Testis (tissue), 3 donors: Measurements from ENCODE around the gene RUNX3. TPM values are rescaled to one million over a fixed set of nuclear protein-coding genes. Genes with fewer than 3 reads are reported as not detected.

Source experiments
- DNase-seq: peaks from one replicate; pipeline ENCODE4 v3.0.0-alpha.2; 2019
- H3K27ac ChIP-seq, 2 donors: fragments of 200-600 bp; sonication (generic); one replicate each; pipeline ENCODE4 v1.5.1; 2019
- H3K27me3 ChIP-seq: fragments of 200-600 bp; sonication (generic); one replicate; pipeline ENCODE4 v1.5.1; 2019
- H3K36me3 ChIP-seq: fragments of 200-600 bp; sonication (generic); one replicate; pipeline ENCODE4 v1.5.1; 2017; ENCODE audit warnings: low read depth; ENCODE audit errors: missing control alignments
- H3K4me1 ChIP-seq: fragments of 200-600 bp; sonication (generic); one replicate; pipeline ENCODE4 v1.5.1; 2019
- H3K4me3 ChIP-seq, 2 donors: fragments of 200-600 bp; sonication (generic); one replicate each; pipeline ENCODE4 v1.5.1; 2017 to 2019
- H3K9me3 ChIP-seq: fragments of 200-600 bp; sonication (generic); one replicate; pipeline ENCODE4 v1.5.1; 2017
- CTCF ChIP-seq, 3 experiments: fragments of 450-650 bp in 2 of 3; fragments of 200-600 bp in 1 of 3; sonication (generic) in 1 of 3; IDR thresholded peaks; one replicate each; pipeline ENCODE4 v1.5.1; 2016 to 2019; ENCODE audit warnings: antibody characterized with exemption in 3 of 3, mild to moderate bottlenecking in 2 of 3, moderate library complexity in 1 of 3
- POLR2A ChIP-seq: fragments of 450-650 bp; IDR thresholded peaks from one replicate; pipeline ENCODE4 v1.6.1; 2017; ENCODE audit warnings: antibody characterized with exemption, mild to moderate bottlenecking, moderate library complexity
- WGBS, 2 donors: methylation state at CpG; one replicate each; pipeline ENCODE4 v1.1.5; 2018; 5-methylcytosine and 5-hydroxymethylcytosine counted together
- intact Hi-C: fragments of 100-400 bp; cut with DNase I; formaldehyde crosslinking; loops from one replicate; pipeline ENCODE4 v1.15.1; 2023; ENCODE audit warnings: low total_unique reads
- polyA plus RNA-seq: library from polyadenylated mRNA; stranded (reverse); fragments of 350-450 nt; fragmentation: Illumina TruSeq; extraction: RNeasy Lipid Tissue Mini Kit (QIAGEN cat#74804); gene quantifications from one replicate; pipeline ENCODE4 v1.2.3, GENCODE V29; 2014; ENCODE audit warnings: low read depth, low replicate concordance; ENCODE audit not compliant: insufficient read depth
- total RNA-seq, 2 donors: library from RNA; depleted of rRNA; stranded (reverse); fragments of >200 nt; gene quantifications; one replicate each; pipeline ENCODE4 v1.2.3, GENCODE V29; 2016

RUNX3 gene
- total and polyA plus RNA-seq, 3 donors from 2014 or later = 5.1 to 6.4 (median 5.7) TPM

GRCh38 chr1:24942789-24943188, 12.7 kb upstream of the RUNX3 start:
- H3K36me3 ChIP-seq = no peaks in the 10 kb centered on the region
- intact Hi-C loops = no loop called here
- H3K4me1 ChIP-seq = no peaks in the 10 kb centered on the region
- H3K27ac ChIP-seq = no peak overlapping the region
- no peak for DNase-seq
- no peak for TF ChIP-seq POLR2A
- TF ChIP-seq CTCF (IDR thresholded peaks at IDR 0.05) = no peak
- WGBS, 2 donors = 86 to 91% methylated on average over 4 to 19 of the region's 19 CpGs
- H3K4me3 ChIP-seq = no peak overlapping the region
- no peaks in the 10 kb centered on the region for H3K9me3 ChIP-seq
- H3K27me3 ChIP-seq = no peaks in the 10 kb centered on the region

- no peak for TF ChIP-seq CTCF (IDR thresholded peaks at IDR 0.05)
- no peak for TF ChIP-seq POLR2A
- WGBS, 2 donors = 70 to 92% methylated on average over 3 to 4 of the region's 4 CpGs
- Histone ChIP-seq H3K4me3 (no peak overlapping the region), H3K27me3 (no peaks in the 10 kb centered on the region), H3K36me3 (no peaks in the 10 kb centered on the region), H3K9me3 (no peaks in the 10 kb centered on the region), H3K27ac (no peak overlapping the region), H3K4me1 (no peaks in the 10 kb centered on the region)
- intact Hi-C loops = no loop called here
- DNase-seq = no peak
Observed at GRCh38 chr1:24941564-24941963, 11.5 kb upstream of the RUNX3 start.

GRCh38 chr1:24940231-24940630, 10.2 kb upstream of the RUNX3 start:
- H3K27ac ChIP-seq = no peak overlapping the region
- H3K27me3 ChIP-seq = no peaks in the 10 kb centered on the region
- H3K9me3 ChIP-seq = no peaks in the 10 kb centered on the region
- no peaks in the 10 kb centered on the region for H3K36me3 ChIP-seq
- TF ChIP-seq POLR2A = no peak
- TF ChIP-seq CTCF (IDR thresholded peaks at IDR 0.05) = no peak
- H3K4me1 ChIP-seq = no peaks in the 10 kb centered on the region
- no peak overlapping the region for H3K4me3 ChIP-seq
- intact Hi-C loops = no loop called here
- WGBS, 2 donors = 89 to 90% methylated on average over 7 of the region's 7 CpGs
- no peak for DNase-seq

- WGBS, 2 donors = 82 to 95% methylated on average over 4 of the region's 4 CpGs
- TF ChIP-seq CTCF (IDR thresholded peaks at IDR 0.05) (no peak), POLR2A (no peak)
- intact Hi-C loops = no loop called here
Observed at GRCh38 chr1:24939675-24940193, 9.7 kb upstream of the RUNX3 start.

GRCh38 chr1:24939040-24939674, 9.1 kb upstream of the RUNX3 start:
- DNase-seq = no peak
- no peaks in the 10 kb centered on the region for H3K36me3 ChIP-seq
- no peaks in the 10 kb centered on the region for H3K9me3 ChIP-seq
- intact Hi-C loops = no loop called here
- TF ChIP-seq POLR2A (no peak), CTCF (IDR thresholded peaks at IDR 0.05) (no peak)
- H3K27ac ChIP-seq = no peak overlapping the region
- H3K4me3 ChIP-seq = no peak overlapping the region
- no peaks in the 10 kb centered on the region for H3K4me1 ChIP-seq
- 80 to 89% methylated on average over 5 to 6 of the region's 6 CpGs for WGBS, 2 donors
- H3K27me3 ChIP-seq = no peaks in the 10 kb centered on the region

More at GRCh38 chr1:24939675-24940193, 9.7 kb upstream of the RUNX3 start:
- Histone ChIP-seq H3K4me1 (no peaks in the 10 kb centered on the region), H3K9me3 (no peaks in the 10 kb centered on the region), H3K36me3 (no peaks in the 10 kb centered on the region), H3K27ac (no peak overlapping the region), H3K27me3 (no peaks in the 10 kb centered on the region), H3K4me3 (no peak overlapping the region)
- DNase-seq = no peak
